ENCODE results near the gene GNAO1.

GRCh38 chr16:56163089-56163488 lies 28.2 kb upstream of the GNAO1 start:
- TF ChIP-seq, protein P1, sequence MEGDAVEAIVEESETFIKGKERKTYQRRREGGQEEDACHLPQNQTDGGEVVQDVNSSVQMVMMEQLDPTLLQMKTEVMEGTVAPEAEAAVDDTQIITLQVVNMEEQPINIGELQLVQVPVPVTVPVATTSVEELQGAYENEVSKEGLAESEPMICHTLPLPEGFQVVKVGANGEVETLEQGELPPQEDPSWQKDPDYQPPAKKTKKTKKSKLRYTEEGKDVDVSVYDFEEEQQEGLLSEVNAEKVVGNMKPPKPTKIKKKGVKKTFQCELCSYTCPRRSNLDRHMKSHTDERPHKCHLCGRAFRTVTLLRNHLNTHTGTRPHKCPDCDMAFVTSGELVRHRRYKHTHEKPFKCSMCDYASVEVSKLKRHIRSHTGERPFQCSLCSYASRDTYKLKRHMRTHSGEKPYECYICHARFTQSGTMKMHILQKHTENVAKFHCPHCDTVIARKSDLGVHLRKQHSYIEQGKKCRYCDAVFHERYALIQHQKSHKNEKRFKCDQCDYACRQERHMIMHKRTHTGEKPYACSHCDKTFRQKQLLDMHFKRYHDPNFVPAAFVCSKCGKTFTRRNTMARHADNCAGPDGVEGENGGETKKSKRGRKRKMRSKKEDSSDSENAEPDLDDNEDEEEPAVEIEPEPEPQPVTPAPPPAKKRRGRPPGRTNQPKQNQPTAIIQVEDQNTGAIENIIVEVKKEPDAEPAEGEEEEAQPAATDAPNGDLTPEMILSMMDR (IDR thresholded peaks at IDR 0.05; ENCODE audit: low read length), result no peak
- no peak for TF ChIP-seq EZH2 (optimal IDR thresholded peaks at IDR 0.05; ENCODE audit: low read depth, low read length)

Measured in MM.1S (cell line).